Osteoblast (primary cell): Measurements from ENCODE around the gene SUPT7L. TPM values are rescaled to one million over a fixed set of nuclear protein-coding genes. Genes with fewer than 3 reads are reported as not detected.

Source experiments
- DNase-seq: peaks from one replicate; pipeline ENCODE4 v3.0.0; 2011; ENCODE audit warnings: low spot score, mixed read lengths; ENCODE audit not compliant: insufficient read length; ENCODE audit errors: missing footprints
- H2AFZ ChIP-seq: 2 replicates; pipeline ENCODE4 v1.6.0; 2011; ENCODE audit warnings: mild to moderate bottlenecking, low read length
- H3K27ac ChIP-seq: 2 replicates; pipeline ENCODE4 v1.5.1; 2011; ENCODE audit warnings: mild to moderate bottlenecking, low read depth, low read length, moderate library complexity
- H3K27me3 ChIP-seq: 2 replicates; pipeline ENCODE4 v1.6.0; 2012; ENCODE audit warnings: mild to moderate bottlenecking, control low read depth, inconsistent platforms, low read length, moderate library complexity; ENCODE audit not compliant: insufficient read depth
- H3K36me3 ChIP-seq: 2 replicates; pipeline ENCODE4 v1.5.1; 2011; ENCODE audit warnings: mild to moderate bottlenecking, low read length, control low read depth, moderate library complexity; ENCODE audit not compliant: insufficient read depth
- H3K4me1 ChIP-seq: 2 replicates; pipeline ENCODE4 v1.5.1; 2011; ENCODE audit warnings: mild to moderate bottlenecking, low read length, control low read depth, moderate library complexity; ENCODE audit not compliant: insufficient read depth
- H3K4me2 ChIP-seq: 2 replicates; pipeline ENCODE4 v1.6.0; 2011; ENCODE audit warnings: mild to moderate bottlenecking, low read length; ENCODE audit not compliant: insufficient read depth
- H3K4me3 ChIP-seq: fragments of 200-600 bp; sonication (generic); 3 replicates; pipeline ENCODE4 v1.5.1; 2012; ENCODE audit warnings: mild to moderate bottlenecking, low read length, inconsistent platforms; ENCODE audit not compliant: insufficient read depth
- H3K79me2 ChIP-seq: 2 replicates; pipeline ENCODE4 v1.6.0; 2012; ENCODE audit warnings: mild to moderate bottlenecking, low read length, control low read depth, inconsistent platforms; ENCODE audit not compliant: insufficient read depth
- H3K9me3 ChIP-seq: 2 replicates; pipeline ENCODE4 v1.5.1; 2011; ENCODE audit warnings: low read depth, low read length, control low read depth
- H4K20me1 ChIP-seq: 2 replicates; pipeline ENCODE4 v1.6.0; 2012; ENCODE audit warnings: mild to moderate bottlenecking, low read length, control low read depth; ENCODE audit not compliant: insufficient read depth
- total RNA-seq: library from RNA; depleted of rRNA; stranded (reverse); fragments of >200 nt; gene quantifications from 2 replicates; pipeline ENCODE4 v1.2.3, GENCODE V29; 2012
- TF ChIP-seq, protein P1 (sequence below): IDR thresholded peaks from 2 replicates; pipeline ENCODE4 v1.5.1; 2011; ENCODE audit warnings: mild to moderate bottlenecking, low read depth, low read length, moderate library complexity; ENCODE audit errors: extremely low read depth

SUPT7L gene
- total RNA-seq, 1 donor: 50.3 TPM

DNA sequence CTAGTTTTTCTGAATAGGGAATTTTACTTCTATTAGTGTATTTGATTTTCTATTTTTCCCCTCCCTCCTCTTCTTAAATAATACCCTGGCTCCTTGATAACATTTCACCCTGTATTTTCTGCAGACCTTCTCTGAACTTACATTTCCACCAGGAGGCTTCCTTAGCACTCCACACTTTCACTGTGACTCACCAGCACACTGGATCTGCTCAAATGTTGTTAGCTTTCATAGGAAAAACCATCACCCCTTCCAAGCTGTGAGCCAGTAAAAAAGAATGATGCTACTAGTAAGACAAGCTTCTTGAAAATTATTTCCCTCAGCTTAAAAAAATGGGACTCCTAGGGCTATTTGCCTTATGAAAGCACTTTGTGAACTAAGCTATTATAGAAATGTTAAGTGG, 16.1 kb downstream of the SUPT7L start:
- H3K4me3 ChIP-seq: no peak overlapping the region
- no peaks in the 10 kb centered on the region for H4K20me1 ChIP-seq
- H3K36me3 ChIP-seq: peaks cover 77% of the 10 kb centered on the region
- no peak overlapping the region for H3K4me2 ChIP-seq
- no peak overlapping the region for H2AFZ ChIP-seq
- H3K27me3 ChIP-seq: no peaks in the 10 kb centered on the region
- H3K79me2 ChIP-seq: no peaks in the 10 kb centered on the region
- H3K27ac ChIP-seq: peak overlapping the region; percentile 18
- DNase-seq: no peak
- H3K4me1 ChIP-seq: peaks cover 6% of the 10 kb centered on the region
- TF ChIP-seq, protein P1, sequence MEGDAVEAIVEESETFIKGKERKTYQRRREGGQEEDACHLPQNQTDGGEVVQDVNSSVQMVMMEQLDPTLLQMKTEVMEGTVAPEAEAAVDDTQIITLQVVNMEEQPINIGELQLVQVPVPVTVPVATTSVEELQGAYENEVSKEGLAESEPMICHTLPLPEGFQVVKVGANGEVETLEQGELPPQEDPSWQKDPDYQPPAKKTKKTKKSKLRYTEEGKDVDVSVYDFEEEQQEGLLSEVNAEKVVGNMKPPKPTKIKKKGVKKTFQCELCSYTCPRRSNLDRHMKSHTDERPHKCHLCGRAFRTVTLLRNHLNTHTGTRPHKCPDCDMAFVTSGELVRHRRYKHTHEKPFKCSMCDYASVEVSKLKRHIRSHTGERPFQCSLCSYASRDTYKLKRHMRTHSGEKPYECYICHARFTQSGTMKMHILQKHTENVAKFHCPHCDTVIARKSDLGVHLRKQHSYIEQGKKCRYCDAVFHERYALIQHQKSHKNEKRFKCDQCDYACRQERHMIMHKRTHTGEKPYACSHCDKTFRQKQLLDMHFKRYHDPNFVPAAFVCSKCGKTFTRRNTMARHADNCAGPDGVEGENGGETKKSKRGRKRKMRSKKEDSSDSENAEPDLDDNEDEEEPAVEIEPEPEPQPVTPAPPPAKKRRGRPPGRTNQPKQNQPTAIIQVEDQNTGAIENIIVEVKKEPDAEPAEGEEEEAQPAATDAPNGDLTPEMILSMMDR: no peak
- no peaks in the 10 kb centered on the region for H3K9me3 ChIP-seq

DNA sequence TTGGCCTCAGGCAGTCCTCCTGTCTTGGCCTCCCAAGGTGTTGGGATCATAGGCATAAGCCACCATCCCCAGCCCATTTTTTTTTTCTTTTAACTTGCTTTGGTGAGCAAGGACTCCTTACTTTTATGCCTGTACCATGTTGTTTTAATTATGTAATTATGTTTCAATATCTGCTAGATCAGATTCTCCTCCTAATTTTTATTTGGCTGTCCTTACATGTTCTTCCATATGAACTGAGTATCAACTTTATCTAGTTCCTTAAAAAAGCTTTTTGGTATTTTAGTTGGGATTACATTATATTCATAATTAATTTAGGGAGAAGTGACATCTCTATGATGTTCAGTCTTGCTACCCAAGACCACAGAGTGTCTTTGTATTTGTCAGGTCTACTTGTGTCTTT, 18.2 kb downstream of the SUPT7L start:
- Histone ChIP-seq H4K20me1 (no peaks in the 10 kb centered on the region), H3K4me3 (no peak overlapping the region), H2AFZ (no peak overlapping the region), H3K4me2 (no peak overlapping the region), H3K27me3 (no peaks in the 10 kb centered on the region), H3K9me3 (no peaks in the 10 kb centered on the region), H3K27ac (no peak overlapping the region), H3K79me2 (no peaks in the 10 kb centered on the region), H3K4me1 (peaks cover 6% of the 10 kb centered on the region), H3K36me3 (peaks cover 78% of the 10 kb centered on the region)
- no peak for DNase-seq
- TF ChIP-seq, protein P1: no peak

DNA sequence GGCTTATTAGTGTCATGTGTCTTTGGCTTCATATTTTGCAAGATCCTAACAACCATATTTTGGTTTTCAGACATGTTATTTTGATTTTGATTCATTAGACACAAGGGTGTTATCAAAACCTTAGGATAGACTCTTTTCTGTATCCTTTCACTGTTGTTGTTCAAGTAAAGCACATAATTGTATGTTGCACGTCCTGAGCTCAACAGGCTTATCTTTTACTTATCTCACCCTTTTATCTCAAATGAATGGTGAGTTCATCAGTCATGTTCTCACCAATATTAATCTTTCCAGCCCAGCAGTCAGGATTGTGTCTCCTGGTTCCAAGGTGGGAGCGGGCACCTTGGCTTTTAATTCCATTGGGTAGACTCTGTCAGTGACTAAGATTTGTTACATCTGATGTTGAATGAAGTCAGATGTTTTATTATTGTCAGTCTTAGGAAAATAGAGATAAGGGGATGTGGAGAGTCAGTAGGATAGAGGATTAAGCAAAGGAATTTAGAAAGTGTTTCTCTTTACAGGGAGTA, 22.6 kb downstream of the SUPT7L start:
- no peaks in the 10 kb centered on the region for H3K9me3 ChIP-seq
- peaks cover 63% of the 10 kb centered on the region for H3K36me3 ChIP-seq
- H3K27me3 ChIP-seq: no peaks in the 10 kb centered on the region
- H3K79me2 ChIP-seq: no peaks in the 10 kb centered on the region
- H3K4me3 ChIP-seq: no peak overlapping the region
- H2AFZ ChIP-seq: no peak overlapping the region
- H3K4me2 ChIP-seq: no peak overlapping the region
- DNase-seq: no peak
- peak overlapping the region; percentile 46 for H3K27ac ChIP-seq
- no peaks in the 10 kb centered on the region for H4K20me1 ChIP-seq
- TF ChIP-seq, protein P1: no peak
- peaks cover 18% of the 10 kb centered on the region for H3K4me1 ChIP-seq

DNA sequence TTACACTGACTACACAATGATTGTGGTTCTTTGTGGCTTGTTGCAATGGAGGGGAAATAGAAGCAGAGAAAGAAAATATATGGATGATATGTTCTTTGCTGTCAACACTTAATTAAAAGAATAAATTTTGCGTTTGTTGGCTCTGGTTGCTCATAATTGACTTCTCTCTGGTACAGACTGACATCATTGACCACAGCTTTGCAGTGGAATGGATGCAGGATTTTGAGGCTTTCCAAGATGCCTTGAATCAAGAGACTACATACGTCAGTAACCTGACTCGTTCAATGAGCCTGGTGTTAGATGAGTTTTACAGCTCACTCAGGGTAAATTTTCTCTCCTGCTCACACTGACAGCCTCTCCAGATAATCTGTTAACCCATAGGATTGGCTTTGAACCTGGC, 24.7 kb downstream of the SUPT7L start:
- H4K20me1 ChIP-seq: no peaks in the 10 kb centered on the region
- peak overlapping the region; percentile 22 for H3K4me2 ChIP-seq
- DNase-seq: no peak
- H2AFZ ChIP-seq: no peak overlapping the region
- peaks cover 67% of the 10 kb centered on the region for H3K36me3 ChIP-seq
- no peaks in the 10 kb centered on the region for H3K79me2 ChIP-seq
- peak overlapping the region; percentile 84 for H3K27ac ChIP-seq
- peaks cover 18% of the 10 kb centered on the region for H3K4me1 ChIP-seq
- H3K27me3 ChIP-seq: no peaks in the 10 kb centered on the region
- no peaks in the 10 kb centered on the region for H3K9me3 ChIP-seq
- TF ChIP-seq, protein P1: no peak
- H3K4me3 ChIP-seq: no peak overlapping the region
